Neuron (in vitro differentiated cells): ENCODE measurements around the gene CES1.
"Not testable (repeated sequence)": the region's sequence is repeated elsewhere in the genome, so short reads cannot be mapped to it uniquely, and the experiment has no call there.

Experiments used
- H2AFZ ChIP-seq: one replicate; pipeline ENCODE4 v1.6.1; 2013; ENCODE audit warnings: low read depth, mild to moderate bottlenecking, inconsistent platforms, low read length, moderate library complexity
- H3K27me3 ChIP-seq: one replicate; pipeline ENCODE4 v1.6.1; 2013; ENCODE audit warnings: low read length; ENCODE audit not compliant: insufficient read depth
- H3K36me3 ChIP-seq: one replicate; pipeline ENCODE4 v1.6.1; 2013; ENCODE audit warnings: low read length; ENCODE audit not compliant: insufficient read depth
- H3K4me1 ChIP-seq: one replicate; pipeline ENCODE4 v1.6.1; 2013; ENCODE audit warnings: low read length; ENCODE audit not compliant: insufficient read depth
- H3K4me3 ChIP-seq: 2 replicates; pipeline ENCODE4 v1.5.1; 2013; ENCODE audit warnings: mild to moderate bottlenecking, low read length, moderate library complexity
- H3K9me3 ChIP-seq: one replicate; pipeline ENCODE4 v1.6.1; 2013; ENCODE audit warnings: low read length

Gene CES1

DNA sequence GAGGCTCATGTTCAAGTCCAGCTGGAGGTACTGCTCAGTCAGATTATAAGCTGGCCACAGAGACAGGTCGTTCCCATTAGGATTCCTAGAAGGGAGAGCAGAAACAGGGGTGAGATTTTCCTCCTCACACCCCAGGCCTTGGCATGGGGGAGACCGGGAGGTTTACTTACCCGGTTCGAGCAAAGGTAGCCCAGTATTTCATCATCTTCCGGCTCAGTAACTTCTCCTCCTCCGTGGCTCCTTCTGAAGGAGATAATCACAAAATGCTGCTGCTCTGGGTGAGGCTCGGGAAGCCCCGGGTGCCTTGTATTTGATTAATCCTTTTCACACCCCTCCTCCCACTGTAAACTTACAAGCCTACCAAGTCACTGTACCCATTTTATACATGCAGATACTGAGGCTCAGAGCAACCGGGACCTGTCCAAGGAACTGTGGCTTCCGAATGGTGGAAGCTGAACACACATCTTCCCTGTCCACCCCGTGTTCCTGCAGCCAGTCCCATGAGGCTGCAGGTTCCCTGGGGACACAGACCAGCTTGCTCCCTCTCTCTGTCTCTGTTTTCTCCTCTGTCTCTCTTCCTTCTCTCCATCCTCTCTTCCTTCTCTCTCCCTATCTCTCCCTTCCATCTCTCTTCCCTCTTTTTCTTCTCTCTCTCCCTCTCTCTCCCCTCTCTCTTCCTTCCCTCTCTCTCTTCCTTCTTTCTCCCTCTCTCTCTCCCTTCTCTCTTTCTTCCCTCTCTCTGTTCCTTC is 13.9 kb upstream of the CES1 start:
- Histone ChIP-seq H3K9me3 (no peaks in the 10 kb centered on the region), H3K4me1 (no peaks in the 10 kb centered on the region), H3K36me3 (no peaks in the 10 kb centered on the region), H3K27me3 (no peaks in the 10 kb centered on the region), H2AFZ (no peak overlapping the region), H3K4me3 (no peak overlapping the region)

- H3K4me1 ChIP-seq: no peaks in the 10 kb centered on the region
- H3K9me3 ChIP-seq: no peaks in the 10 kb centered on the region
- no peak overlapping the region for H3K4me3 ChIP-seq
- H3K36me3 ChIP-seq: no peaks in the 10 kb centered on the region
- no peak overlapping the region for H2AFZ ChIP-seq
- no peaks in the 10 kb centered on the region for H3K27me3 ChIP-seq
These were observed 10.2 kb upstream of the CES1 start for GRCh38 chr16:55843105-55843395.

DNA sequence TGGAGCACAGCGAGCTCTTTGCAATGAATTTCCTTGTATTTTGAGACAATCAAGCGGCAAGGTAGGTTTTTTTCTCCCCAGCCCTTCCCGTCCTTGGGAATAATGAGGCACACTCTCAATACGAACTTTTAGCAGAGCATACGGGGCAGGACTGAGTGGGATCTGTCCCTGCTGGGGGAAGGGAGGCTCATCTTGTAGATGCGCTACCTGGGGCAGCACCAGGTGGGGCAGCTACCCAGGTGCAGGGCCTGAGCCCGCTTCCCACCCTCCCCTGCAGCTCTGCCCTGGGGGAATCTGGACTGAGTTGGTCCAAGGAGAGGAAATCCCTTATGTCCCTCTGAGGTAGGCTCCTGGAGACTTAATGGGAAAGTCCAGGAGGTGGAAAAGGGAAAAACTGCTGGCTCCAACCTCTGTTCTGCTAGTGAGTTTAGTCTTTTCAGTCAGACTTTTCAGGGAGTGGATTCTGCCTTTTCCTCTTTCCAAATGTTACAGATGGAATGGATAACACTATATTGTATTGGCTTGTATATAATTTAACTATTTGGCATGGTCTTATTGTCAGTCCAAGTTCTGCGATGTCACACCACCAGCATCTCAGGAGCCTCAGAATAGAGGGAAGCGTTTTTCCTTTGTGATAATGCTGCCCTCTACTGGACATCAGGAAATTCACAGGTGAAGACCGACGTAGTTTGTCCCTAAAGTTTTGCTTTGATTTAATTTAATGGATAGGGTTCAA is 9.6 kb upstream of the CES1 start:
- H3K27me3 ChIP-seq: no peaks in the 10 kb centered on the region
- H3K4me3 ChIP-seq: no peak overlapping the region
- no peaks in the 10 kb centered on the region for H3K36me3 ChIP-seq
- H3K4me1 ChIP-seq: no peaks in the 10 kb centered on the region
- no peaks in the 10 kb centered on the region for H3K9me3 ChIP-seq
- no peak overlapping the region for H2AFZ ChIP-seq

- no peaks in the 10 kb centered on the region for H3K36me3 ChIP-seq
- H3K27me3 ChIP-seq: no peaks in the 10 kb centered on the region
- H3K9me3 ChIP-seq: no peaks in the 10 kb centered on the region
- no peak overlapping the region for H2AFZ ChIP-seq
- H3K4me1 ChIP-seq: no peaks in the 10 kb centered on the region
- H3K4me3 ChIP-seq: no peak overlapping the region
These were observed 6.2 kb upstream of the CES1 start for GRCh38 chr16:55839115-55839514.

DNA sequence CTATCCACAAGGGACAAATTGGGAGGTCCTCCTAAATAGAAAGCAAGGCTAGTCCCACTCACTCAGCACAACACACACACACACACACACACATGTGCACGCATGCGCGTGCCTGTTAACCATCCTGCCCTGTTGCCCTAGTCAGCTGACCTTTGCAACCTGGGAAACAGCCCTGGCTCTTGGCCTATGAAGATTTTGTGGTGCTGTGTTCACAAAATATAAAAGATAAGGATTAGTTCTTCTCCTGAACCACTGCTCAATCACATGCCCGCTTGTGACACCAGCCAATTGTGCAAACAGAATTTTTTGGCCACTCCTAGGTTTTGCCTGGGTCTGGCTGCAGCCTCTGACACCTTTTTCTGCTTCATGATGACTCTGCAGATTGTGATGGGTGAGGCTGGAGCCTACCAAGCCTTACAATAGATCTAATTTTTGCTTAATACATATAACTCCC is 3.3 kb upstream of the CES1 start:
- Histone ChIP-seq H3K36me3 (no peaks in the 10 kb centered on the region), H3K4me3 (no peak overlapping the region), H3K4me1 (no peaks in the 10 kb centered on the region), H3K9me3 (no peaks in the 10 kb centered on the region), H3K27me3 (no peaks in the 10 kb centered on the region), H2AFZ (no peak overlapping the region)

- no peaks in the 10 kb centered on the region for H3K36me3 ChIP-seq
- H3K4me1 ChIP-seq: no peaks in the 10 kb centered on the region
- no peaks in the 10 kb centered on the region for H3K9me3 ChIP-seq
- no peak overlapping the region for H3K4me3 ChIP-seq
- no peak overlapping the region for H2AFZ ChIP-seq
- no peaks in the 10 kb centered on the region for H3K27me3 ChIP-seq
These were observed 2.7 kb upstream of the CES1 start for GRCh38 chr16:55835581-55835980.

DNA sequence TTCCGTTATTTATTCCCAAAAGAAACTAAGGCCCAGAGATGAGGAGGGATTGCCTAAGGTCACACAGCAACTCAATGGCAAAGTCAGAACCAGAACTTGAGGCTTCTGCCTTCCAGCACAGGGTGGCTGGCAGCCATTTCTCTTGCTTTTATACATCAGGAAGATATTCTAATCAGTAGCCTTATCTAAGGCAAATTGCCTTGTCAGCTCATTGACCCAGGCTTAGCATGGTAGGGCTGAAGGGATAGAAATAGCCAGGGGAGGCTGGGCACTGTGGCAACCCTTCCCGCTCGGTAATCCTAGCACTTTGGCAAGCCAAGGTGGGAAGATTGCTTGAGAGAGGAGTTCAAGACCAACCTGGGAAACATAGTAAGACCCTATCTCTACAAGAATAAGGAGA is 2.3 kb upstream of the CES1 start:
- not testable (repeated sequence) for H3K4me3 ChIP-seq, H2AFZ ChIP-seq, H3K9me3 ChIP-seq, H3K27me3 ChIP-seq, H3K4me1 ChIP-seq, H3K36me3 ChIP-seq

DNA sequence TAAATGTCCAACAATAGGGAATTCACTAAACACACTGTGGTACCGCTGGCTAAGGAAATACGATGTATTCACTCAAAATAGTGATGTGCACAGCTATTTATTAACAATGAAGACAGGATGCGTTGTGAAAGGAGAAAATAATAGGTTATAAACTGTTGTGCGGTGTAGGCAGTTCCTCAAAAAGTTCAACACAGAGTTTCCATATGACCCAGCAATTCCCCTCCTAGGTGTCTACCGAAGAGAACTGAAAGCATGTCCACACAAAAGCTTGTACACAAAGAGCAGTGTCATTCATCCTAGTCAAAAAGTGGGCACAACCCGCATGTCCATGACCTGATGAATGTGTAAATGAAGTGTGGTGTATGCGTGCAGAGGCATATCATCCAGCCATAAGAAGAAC is 1.2 kb upstream of the CES1 start:
- Histone ChIP-seq H3K4me1 (no peaks in the 10 kb centered on the region), H3K4me3 (no peak overlapping the region), H3K9me3 (no peaks in the 10 kb centered on the region), H3K36me3 (no peaks in the 10 kb centered on the region), H2AFZ (no peak overlapping the region), H3K27me3 (no peaks in the 10 kb centered on the region)

GRCh38 chr16:55832425-55832772 is 497 bp downstream of the CES1 start:
- no peak overlapping the region for H3K4me3 ChIP-seq

DNA sequence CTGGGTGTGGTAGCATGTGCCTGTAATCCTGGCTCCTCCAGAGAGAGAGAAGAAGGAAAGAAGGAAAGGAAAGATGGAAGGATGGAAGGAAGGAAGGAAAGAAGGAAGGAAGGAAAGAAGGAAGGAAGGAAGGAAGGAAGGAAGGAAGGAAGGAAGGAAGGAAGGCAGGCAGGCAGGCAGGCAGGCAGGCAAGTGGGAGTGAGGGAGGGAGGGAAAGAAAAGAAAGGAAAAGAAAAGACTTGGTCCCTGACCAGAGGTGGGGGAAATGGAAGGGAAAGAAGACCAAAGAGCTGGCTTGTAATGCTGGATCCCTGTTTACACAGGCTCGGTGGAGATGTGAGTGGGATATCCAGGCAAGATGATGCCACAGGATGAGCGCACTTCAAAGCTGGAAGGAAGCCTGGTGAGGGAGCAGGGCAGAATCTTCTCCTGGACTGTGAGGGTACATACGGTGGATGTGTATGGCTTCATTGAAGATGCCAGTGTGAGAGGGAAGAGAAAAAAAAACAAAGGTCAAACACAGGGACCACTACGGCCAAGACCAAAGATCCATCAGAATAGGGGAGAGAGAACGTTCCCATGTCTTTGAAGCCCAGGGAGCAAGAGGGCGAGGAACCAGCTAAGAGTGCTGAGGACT is 2.1 kb downstream of the CES1 start:
- H3K27me3 ChIP-seq: no peaks in the 10 kb centered on the region
- H3K36me3 ChIP-seq: no peaks in the 10 kb centered on the region
- H2AFZ ChIP-seq: no peak overlapping the region
- H3K4me3 ChIP-seq: no peak overlapping the region
- no peaks in the 10 kb centered on the region for H3K9me3 ChIP-seq
- no peaks in the 10 kb centered on the region for H3K4me1 ChIP-seq

More at GRCh38 chr16:55832425-55832772, 497 bp downstream of the CES1 start:
- Histone ChIP-seq H3K36me3 (no peaks in the 10 kb centered on the region), H2AFZ (no peak overlapping the region), H3K9me3 (no peaks in the 10 kb centered on the region), H3K4me1 (no peaks in the 10 kb centered on the region), H3K27me3 (no peaks in the 10 kb centered on the region)

- H3K36me3 ChIP-seq, H3K27me3 ChIP-seq, H3K4me1 ChIP-seq, H3K4me3 ChIP-seq, H3K9me3 ChIP-seq, H2AFZ ChIP-seq: not testable (repeated sequence)
These were observed 3.7 kb downstream of the CES1 start for GRCh38 chr16:55829232-55829631.

DNA sequence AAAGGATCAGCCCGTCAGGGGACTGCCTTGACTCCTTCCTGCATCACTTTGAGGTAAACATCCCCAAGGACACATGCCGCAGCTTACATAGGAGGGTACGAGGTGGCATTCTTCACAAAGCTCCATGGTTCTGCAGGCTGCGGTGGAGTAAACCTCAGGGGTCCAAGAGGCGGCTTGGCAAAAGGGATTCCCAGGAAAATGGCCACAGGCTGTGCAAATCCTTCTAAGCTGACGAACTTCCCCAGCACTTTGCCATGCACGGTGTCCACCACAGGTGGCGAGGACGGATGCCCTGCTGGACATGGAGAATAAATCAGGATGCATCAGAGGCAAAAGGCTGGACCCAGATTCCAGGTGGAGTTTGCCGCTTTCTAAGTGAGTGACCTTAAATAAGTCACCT is 4.2 kb downstream of the CES1 start:
- peaks cover 2% of the 10 kb centered on the region for H3K27me3 ChIP-seq

DNA sequence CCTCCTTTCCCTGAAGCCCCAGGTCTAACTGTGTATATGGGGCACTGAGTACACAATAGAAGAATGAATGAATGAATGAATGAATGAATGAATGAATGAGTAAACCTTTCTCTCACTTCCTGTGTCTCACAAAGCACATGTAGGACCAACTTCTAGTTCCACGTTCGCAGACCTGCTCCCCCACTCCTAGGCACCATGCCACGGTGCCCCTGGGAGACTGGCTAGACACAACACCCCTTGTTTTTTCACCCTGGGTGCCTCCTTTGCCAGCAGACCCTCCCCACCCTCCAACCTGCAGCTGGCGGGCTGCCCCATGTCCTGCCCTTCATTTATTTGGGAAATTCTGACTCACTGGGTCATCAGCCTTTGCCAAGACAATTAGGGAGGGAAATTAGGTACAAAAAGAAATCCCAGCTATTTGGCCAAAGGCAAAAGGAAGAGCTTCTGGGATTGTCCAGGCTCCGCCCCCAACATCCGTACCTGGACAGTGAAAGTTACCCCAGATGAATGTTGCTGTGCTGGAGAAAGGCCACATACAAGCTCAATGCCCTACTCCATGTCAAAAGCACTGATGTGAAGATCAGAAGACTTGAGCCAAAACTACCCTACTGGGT is 7.7 kb downstream of the CES1 start:
- H3K9me3 ChIP-seq: no peaks in the 10 kb centered on the region
- H3K4me3 ChIP-seq: no peak overlapping the region
- H3K27me3 ChIP-seq: peaks cover 2% of the 10 kb centered on the region
- H2AFZ ChIP-seq: no peak overlapping the region
- no peaks in the 10 kb centered on the region for H3K4me1 ChIP-seq
- no peaks in the 10 kb centered on the region for H3K36me3 ChIP-seq

More for the DNA sequence above, 4.2 kb downstream of the CES1 start:
- H2AFZ ChIP-seq: no peak overlapping the region
- no peaks in the 10 kb centered on the region for H3K4me1 ChIP-seq
- no peaks in the 10 kb centered on the region for H3K36me3 ChIP-seq
- no peak overlapping the region for H3K4me3 ChIP-seq
- no peaks in the 10 kb centered on the region for H3K9me3 ChIP-seq
